GM12801 (cell line): ENCODE data around the gene TMEM250.

Experiments used
- CTCF ChIP-seq: IDR thresholded peaks from one replicate; pipeline ENCODE4 v1.5.1; 2011; ENCODE audit warnings: control low read depth; ENCODE audit not compliant: insufficient read length; ENCODE audit errors: extremely low read depth

The TMEM250 gene

DNA sequence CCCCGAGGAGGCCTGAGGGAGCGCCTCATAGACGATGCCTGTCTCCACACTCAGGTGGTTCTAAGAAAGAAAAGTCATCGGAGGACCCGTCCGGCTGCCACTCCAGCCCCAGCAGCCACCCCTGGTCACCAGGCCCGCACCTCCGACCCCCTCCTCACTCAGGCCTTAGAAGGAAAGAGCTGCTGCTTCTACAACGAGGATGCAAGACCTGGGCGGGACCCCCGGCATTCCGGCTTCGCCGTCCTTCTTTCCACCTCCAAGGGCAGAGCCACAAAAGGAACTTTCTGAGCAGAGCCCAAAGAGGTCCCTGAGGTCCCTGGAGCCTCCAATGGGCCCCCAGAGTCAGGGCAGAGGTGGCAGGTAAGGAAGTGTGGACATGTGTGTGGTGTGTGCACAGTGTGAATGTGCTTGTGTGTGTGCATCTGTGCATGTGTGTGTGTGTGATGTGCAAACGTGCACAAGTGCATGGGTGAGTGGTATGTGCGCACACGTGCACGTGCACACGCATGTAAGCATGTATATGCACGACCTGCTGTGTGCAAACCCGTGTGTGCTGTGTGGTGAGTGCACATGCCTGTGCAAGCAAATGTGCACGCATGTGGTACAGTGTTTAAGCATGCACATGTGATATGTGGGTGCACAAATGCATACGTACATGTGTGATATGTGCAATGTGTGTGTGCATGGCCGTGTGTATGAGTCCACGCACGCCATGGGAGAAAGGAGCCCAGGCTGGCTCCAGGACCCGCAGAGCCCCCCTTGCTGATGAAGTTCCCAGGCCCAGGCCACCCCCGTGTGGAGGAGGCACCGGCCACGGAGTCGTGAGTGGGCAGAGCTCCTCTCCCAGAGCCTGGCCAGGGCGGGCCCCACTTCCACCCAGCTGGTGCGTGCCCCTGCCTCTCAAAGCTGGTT lies 27.7 kb upstream of the TMEM250 start:
- no peak for TF ChIP-seq CTCF

DNA sequence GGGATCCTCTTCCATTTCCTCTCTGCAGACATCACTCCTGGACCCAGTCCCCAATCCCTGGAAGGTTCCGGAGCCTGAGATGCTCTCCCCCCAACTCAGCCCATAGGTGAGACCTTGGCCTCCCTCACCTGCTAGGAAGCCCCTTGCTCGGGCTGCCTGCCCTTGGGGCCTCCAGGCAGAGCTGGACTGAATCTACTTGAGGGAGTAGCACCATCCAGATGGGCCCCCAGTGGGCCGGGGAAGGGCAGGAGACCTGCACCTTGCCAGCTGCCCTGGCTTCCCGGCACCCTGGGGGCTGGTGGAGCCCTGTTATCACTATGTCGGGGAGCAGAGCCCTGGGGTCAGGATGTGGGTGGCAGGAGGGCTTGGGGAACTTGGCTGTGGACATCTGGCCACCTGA lies 26.9 kb upstream of the TMEM250 start:
- no peak for TF ChIP-seq CTCF

DNA sequence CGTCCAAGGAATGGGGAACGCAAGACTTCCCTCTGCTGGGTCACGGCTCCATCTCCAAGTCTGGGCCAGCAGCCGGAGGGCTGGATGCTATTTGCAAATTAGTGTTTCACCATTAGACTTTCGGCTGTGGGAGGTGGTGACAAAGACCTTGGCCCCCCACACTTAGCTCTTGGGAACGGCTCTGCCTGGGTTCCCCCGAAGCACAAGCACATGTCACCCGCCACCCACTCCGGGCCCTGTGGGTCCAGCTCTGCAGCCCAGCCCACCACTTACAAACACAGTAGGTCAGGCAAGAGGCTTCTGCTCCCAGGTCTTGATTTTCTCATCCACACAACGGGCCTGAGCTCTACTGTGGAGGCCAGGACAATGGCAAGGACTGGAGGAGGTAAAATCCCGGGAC lies 25.8 kb upstream of the TMEM250 start:
- no peak for TF ChIP-seq CTCF

GRCh38 chr9:136143215-136144001 lies 24.7 kb upstream of the TMEM250 start:
- no peak for TF ChIP-seq CTCF

- TF ChIP-seq CTCF = no peak
Observed at GRCh38 chr9:136142859-136143214, 24.2 kb upstream of the TMEM250 start.

- TF ChIP-seq CTCF = no peak
Observed at GRCh38 chr9:136142414-136142796, 23.7 kb upstream of the TMEM250 start.

DNA sequence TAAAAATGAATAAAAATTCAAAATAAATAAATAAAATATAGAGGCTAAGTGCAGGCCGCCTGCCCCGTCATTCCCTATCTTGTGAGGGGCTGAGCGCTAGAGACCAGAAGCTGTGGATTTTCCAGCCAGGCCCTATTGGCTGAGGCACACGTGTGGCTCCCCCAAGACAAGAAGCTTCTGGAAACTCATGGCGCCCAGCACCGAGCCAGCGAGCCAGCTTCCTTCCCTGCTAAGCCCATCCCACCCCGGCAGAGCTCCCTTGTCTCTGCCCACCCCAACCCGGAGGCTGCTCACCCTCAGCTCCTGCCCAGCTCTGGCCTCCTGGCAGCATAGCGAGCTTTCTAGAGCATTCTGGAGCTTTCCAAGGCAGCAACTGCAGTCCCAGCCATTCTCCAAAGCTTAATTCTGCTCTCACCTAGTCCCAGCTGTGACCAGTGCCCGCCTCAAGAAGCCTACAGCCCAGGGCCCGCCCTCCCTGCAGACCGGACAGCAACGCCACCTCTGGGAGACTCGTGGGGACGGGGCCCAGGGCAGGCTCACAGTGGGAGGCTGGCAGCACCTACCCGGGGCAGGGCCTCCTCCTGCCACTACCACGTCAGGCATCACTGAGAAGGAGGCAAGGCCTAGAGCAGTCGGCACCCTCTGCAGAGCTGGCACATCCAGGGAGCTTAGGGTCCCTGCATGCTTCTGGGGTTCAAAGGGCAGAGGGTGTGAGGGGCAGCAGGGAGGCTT lies 23.2 kb upstream of the TMEM250 start:
- no peak for TF ChIP-seq CTCF
